ENCODE results near the gene BMP6.

GRCh38 chr6:7747901-7748504 lies 22.1 kb downstream of the BMP6 start:
- no peak for TF ChIP-seq CTCF (conservative IDR thresholded peaks at IDR 0.05; ENCODE audit: low read depth, low read length)
- TF ChIP-seq EZH2 (IDR thresholded peaks at IDR 0.05; ENCODE audit: low read length, unreplicated experiment), result no peak

All from PC-3 (cell line).